GM12801 (cell line): ENCODE data around the gene CMSS1.

Source experiments
- CTCF ChIP-seq: IDR thresholded peaks from one replicate; pipeline ENCODE4 v1.5.1; 2011; ENCODE audit warnings: control low read depth; ENCODE audit not compliant: insufficient read length; ENCODE audit errors: extremely low read depth

The CMSS1 gene

GRCh38 chr3:99875929-99876841 lies 58.5 kb downstream of the CMSS1 start:
- TF ChIP-seq CTCF, result no peak

- no peak for TF ChIP-seq CTCF
Observed at GRCh38 chr3:99877031-99877579, 59.4 kb downstream of the CMSS1 start.

- TF ChIP-seq CTCF, result no peak
Observed at GRCh38 chr3:99878005-99878404, 60.3 kb downstream of the CMSS1 start.

- no peak for TF ChIP-seq CTCF
Observed at GRCh38 chr3:99879275-99879674, 61.6 kb downstream of the CMSS1 start.

GRCh38 chr3:99881121-99881524 lies 63.5 kb downstream of the CMSS1 start:
- TF ChIP-seq CTCF, result no peak

GRCh38 chr3:99882436-99883137 lies 64.9 kb downstream of the CMSS1 start:
- no peak for TF ChIP-seq CTCF

GRCh38 chr3:99883138-99883461 lies 65.4 kb downstream of the CMSS1 start:
- TF ChIP-seq CTCF, result no peak
